Neutrophil (primary cell): Measurements from ENCODE around the gene MYH16.
"Not testable (repeated sequence)": the region's sequence is repeated elsewhere in the genome, so short reads cannot be mapped to it uniquely, and the experiment has no call there.

Experiments
- H3K27ac ChIP-seq: fragments of 200-600 bp; sonication (generic); 2 replicates; pipeline ENCODE4 v1.5.1; 2016; ENCODE audit warnings: mild to moderate bottlenecking, moderate library complexity
- H3K27me3 ChIP-seq: fragments of 200-600 bp; sonication (generic); 2 replicates; pipeline ENCODE4 v1.6.0; 2016; ENCODE audit warnings: mild to moderate bottlenecking
- H3K36me3 ChIP-seq: fragments of 200-600 bp; sonication (generic); 2 replicates; pipeline ENCODE4 v1.5.1; 2017
- H3K4me1 ChIP-seq, 2 experiments: fragments of 200-600 bp in 1 of 2; sonication (generic) in 1 of 2; 1 replicate in 1 of 2; 2 replicates in 1 of 2; pipeline versions ENCODE4 v1.5.1 to v1.6.1; 2013 to 2016; ENCODE audit warnings: low read depth in 1 of 2, low read length in 1 of 2, mild to moderate bottlenecking in 1 of 2, moderate library complexity in 1 of 2; ENCODE audit not compliant: control insufficient read depth in 1 of 2, insufficient read depth in 1 of 2
- H3K4me3 ChIP-seq, 2 experiments: fragments of 200-600 bp in 1 of 2; sonication (generic) in 1 of 2; 1 replicate in 1 of 2; 2 replicates in 1 of 2; pipeline ENCODE4 v1.5.1; 2013 to 2016; ENCODE audit warnings: low read depth in 1 of 2, low read length in 1 of 2, mild to moderate bottlenecking in 1 of 2, moderate library complexity in 1 of 2
- H3K9me3 ChIP-seq: fragments of 200-600 bp; sonication (generic); 2 replicates; pipeline ENCODE4 v1.5.1; 2016
- CTCF ChIP-seq: fragments of 200-600 bp; sonication (generic); IDR thresholded peaks from 2 replicates; pipeline ENCODE4 v1.5.1; 2016; ENCODE audit warnings: antibody characterized with exemption

The MYH16 gene

GRCh38 chr7:99320371-99320770 is 47.7 kb downstream of the MYH16 start:
- Histone ChIP-seq H3K4me1 (peaks cover 6 to 8% of the 10 kb centered on the region in 2 experiments), H3K4me3 (no peak overlapping the region), H3K27me3 (peaks cover 8% of the 10 kb centered on the region), H3K9me3 (no peaks in the 10 kb centered on the region), H3K27ac (no peak overlapping the region), H3K36me3 (no peaks in the 10 kb centered on the region)
- no peak for TF ChIP-seq CTCF

- peaks cover 21 to 26% of the 10 kb centered on the region in 2 experiments for H3K4me1 ChIP-seq
- not testable (repeated sequence) for H3K4me3 ChIP-seq, H3K27ac ChIP-seq, H3K36me3 ChIP-seq, H3K27me3 ChIP-seq, H3K9me3 ChIP-seq
Measured at GRCh38 chr7:99322659-99323058, 50.0 kb downstream of the MYH16 start.

- no peaks in the 10 kb centered on the region for H3K9me3 ChIP-seq
- peaks cover 3% of the 10 kb centered on the region for H3K36me3 ChIP-seq
- peaks cover 8% of the 10 kb centered on the region for H3K27me3 ChIP-seq
- H3K27ac ChIP-seq = no peak overlapping the region
- H3K4me3 ChIP-seq = peak overlapping the region in 1 of 2 experiments; percentile 98
- no peak for TF ChIP-seq CTCF
- peaks cover 31 to 38% of the 10 kb centered on the region in 2 experiments for H3K4me1 ChIP-seq
Measured at GRCh38 chr7:99324559-99324958, 51.9 kb downstream of the MYH16 start.

GRCh38 chr7:99325001-99325493 is 52.4 kb downstream of the MYH16 start:
- Histone ChIP-seq H3K9me3 (no peaks in the 10 kb centered on the region), H3K4me3 (peak overlapping the region; percentile 98 to 99), H3K27me3 (peaks cover 8% of the 10 kb centered on the region), H3K4me1 (peaks cover 35 to 43% of the 10 kb centered on the region in 2 experiments), H3K27ac (peak overlapping the region; percentile 94), H3K36me3 (peaks cover 3% of the 10 kb centered on the region)
- TF ChIP-seq CTCF = no peak

- Histone ChIP-seq H3K27ac (peak within 1 kb of the TSS; percentile 94), H3K36me3 (peaks cover 3% of the 10 kb centered on the region), H3K9me3 (no peaks in the 10 kb centered on the region), H3K4me1 (peaks cover 43 to 50% of the 10 kb centered on the region in 2 experiments), H3K27me3 (peaks cover 8% of the 10 kb centered on the region), H3K4me3 (peak within 1 kb of the TSS; percentile 98 to 99)
- TF ChIP-seq CTCF = no peak
Measured at GRCh38 chr7:99325592-99326407, 53.2 kb downstream of the MYH16 start, which contains the start of gene ARPC1A. Gene ARPC1A (plus strand): TSS chr7:99325898. CDS start chr7:99333354, 7,456 bp downstream.

GRCh38 chr7:99326408-99326782 is 53.8 kb downstream of the MYH16 start:
- Histone ChIP-seq H3K27ac (peak overlapping the region; percentile 94), H3K4me1 (peaks cover 49 to 54% of the 10 kb centered on the region in 2 experiments), H3K9me3 (no peaks in the 10 kb centered on the region), H3K27me3 (peaks cover 8% of the 10 kb centered on the region), H3K4me3 (peak overlapping the region; percentile 98 to 99), H3K36me3 (peaks cover 4% of the 10 kb centered on the region)
- TF ChIP-seq CTCF = no peak

- H3K36me3 ChIP-seq = peaks cover 33% of the 10 kb centered on the region
- not testable (repeated sequence) for H3K4me3 ChIP-seq, H3K9me3 ChIP-seq, H3K27me3 ChIP-seq
- peaks cover 44 to 45% of the 10 kb centered on the region in 2 experiments for H3K4me1 ChIP-seq
- peak overlapping the region; percentile 59 for H3K27ac ChIP-seq
Measured at GRCh38 chr7:99330314-99330961, 57.8 kb downstream of the MYH16 start.
